CD14-positive monocyte (primary cell): ENCODE measurements around the gene TSEN34. TPM values are rescaled to one million over a fixed set of nuclear protein-coding genes. Genes with fewer than 3 reads are reported as not detected.
A peak's percentile ranks its signal among the peaks of the same experiment; 100 is the strongest.

Experiments
- DNase-seq, 3 donors: peaks; one replicate each; pipeline ENCODE4 v3.0.0-alpha.2; 2011 to 2022
- H2AFZ ChIP-seq: 2 replicates; pipeline ENCODE4 v1.6.0; 2012; ENCODE audit warnings: mild to moderate bottlenecking, low read depth, low read length, inconsistent platforms; ENCODE audit not compliant: insufficient read depth, poor library complexity, severe bottlenecking
- H3K27ac ChIP-seq, 2 donors: 1 replicate in 1 of 2; 2 replicates in 1 of 2; pipeline ENCODE4 v1.5.1; 2012 to 2013; ENCODE audit warnings: low read length in 2 of 2, control low read depth in 1 of 2, inconsistent platforms in 1 of 2, low read depth in 1 of 2, mild to moderate bottlenecking in 1 of 2
- H3K27me3 ChIP-seq, 2 donors: one replicate each; pipeline versions ENCODE4 v1.6.0 to v1.6.1; 2011 to 2013; ENCODE audit warnings: low read length in 2 of 2; ENCODE audit not compliant: control insufficient read depth in 2 of 2, insufficient read depth in 2 of 2
- H3K36me3 ChIP-seq, 2 donors: replicated peaks in 1 of 2; 1 replicate in 1 of 2; 2 replicates in 1 of 2; pipeline versions ENCODE4 v1.5.1 to v1.6.1; 2012 to 2013; ENCODE audit warnings: low read length in 2 of 2, control low read depth in 1 of 2, inconsistent platforms in 1 of 2, mild to moderate bottlenecking in 1 of 2; ENCODE audit not compliant: insufficient read depth in 2 of 2, control insufficient read depth in 1 of 2
- H3K4me1 ChIP-seq, 2 donors: 1 replicate in 1 of 2; 2 replicates in 1 of 2; pipeline versions ENCODE4 v1.5.1 to v1.6.1; 2012 to 2013; ENCODE audit warnings: low read length in 2 of 2, control low read depth in 1 of 2, inconsistent platforms in 1 of 2, mild to moderate bottlenecking in 1 of 2, moderate library complexity in 1 of 2; ENCODE audit not compliant: insufficient read depth in 2 of 2, control insufficient read depth in 1 of 2
- H3K4me2 ChIP-seq: replicated peaks from 2 replicates; pipeline ENCODE3; 2012; ENCODE audit warnings: low read length, moderate library complexity, mild to moderate bottlenecking; ENCODE audit not compliant: poor library complexity, severe bottlenecking; ENCODE audit errors: extremely low read depth
- H3K4me3 ChIP-seq, 3 experiments: fragments of 200-600 bp in 1 of 3; sonication (generic) in 1 of 3; replicated peaks in 1 of 3; 1 replicate in 2 of 3; 2 replicates in 1 of 3; pipeline ENCODE4 v1.5.1; 2011 to 2013; ENCODE audit warnings: low read length in 3 of 3, mild to moderate bottlenecking in 3 of 3, control low read depth in 2 of 3, low read depth in 2 of 3, inconsistent platforms in 1 of 3, moderate library complexity in 1 of 3
- H3K79me2 ChIP-seq: 2 replicates; pipeline ENCODE4 v1.6.0; 2012; ENCODE audit warnings: mild to moderate bottlenecking, control low read depth, inconsistent platforms, low read length, moderate library complexity; ENCODE audit not compliant: insufficient read depth
- H3K9ac ChIP-seq: 2 replicates; pipeline ENCODE4 v1.6.0; 2017; ENCODE audit warnings: low read length, mild to moderate bottlenecking; ENCODE audit not compliant: insufficient read depth, poor library complexity, severe bottlenecking
- H3K9me3 ChIP-seq, 2 donors: replicated peaks in 1 of 2; 1 replicate in 1 of 2; 2 replicates in 1 of 2; pipeline versions ENCODE4 v1.5.1 to v1.6.1; 2012 to 2013; ENCODE audit warnings: low read length in 2 of 2, control low read depth in 1 of 2; ENCODE audit not compliant: control insufficient read depth in 1 of 2, insufficient read depth in 1 of 2
- H4K20me1 ChIP-seq: 2 replicates; pipeline ENCODE4 v1.6.0; 2012; ENCODE audit warnings: mild to moderate bottlenecking, low read length, control low read depth, moderate library complexity; ENCODE audit not compliant: insufficient read depth
- H3K27ac Mint-ChIP-seq, 7 donors: one replicate each; pipeline ENCODE4 v1.8.0; 2020; ENCODE audit warnings: mild to moderate bottlenecking in 7 of 7, mixed read lengths in 7 of 7, moderate library complexity in 6 of 7, inconsistent platforms in 2 of 7
- H3K27me3 Mint-ChIP-seq, 3 donors: one replicate each; pipeline ENCODE4 v1.8.0; 2021 to 2022; ENCODE audit warnings: low read depth in 3 of 3, mild to moderate bottlenecking in 3 of 3, mixed read lengths in 3 of 3, moderate library complexity in 3 of 3, inconsistent platforms in 1 of 3
- H3K36me3 Mint-ChIP-seq, 2 donors: one replicate each; pipeline ENCODE4 v1.8.0; 2020; ENCODE audit warnings: mixed read lengths in 2 of 2, inconsistent platforms in 1 of 2, mild to moderate bottlenecking in 1 of 2
- H3K4me1 Mint-ChIP-seq: one replicate; pipeline ENCODE4 v1.8.0; 2020; ENCODE audit warnings: mild to moderate bottlenecking, mixed read lengths
- H3K4me3 Mint-ChIP-seq, 2 donors: one replicate each; pipeline ENCODE4 v1.8.0; 2020; ENCODE audit warnings: mild to moderate bottlenecking in 2 of 2, mixed read lengths in 2 of 2, moderate library complexity in 1 of 2
- H3K9me3 Mint-ChIP-seq, 7 donors: one replicate each; pipeline ENCODE4 v1.8.0; 2020 to 2022; ENCODE audit warnings: mixed read lengths in 7 of 7, mild to moderate bottlenecking in 6 of 7, moderate library complexity in 6 of 7, inconsistent platforms in 2 of 7
- WGBS: methylation state at CpG from one replicate; pipeline ENCODE4 v1.1.5; 2013; ENCODE audit warnings: missing lambda C conversion rate; ENCODE audit not compliant: insufficient coverage; 5-methylcytosine and 5-hydroxymethylcytosine counted together
- intact Hi-C, 2 donors: fragments of 100-400 bp; cut with micrococcal nuclease; formaldehyde crosslinking; loops; one replicate each; pipeline versions ENCODE4 v1.15.0 to v1.15.1; 2023
- polyA minus RNA-seq: library from RNA; depleted of rRNA, polyadenylated mRNA; stranded (reverse); fragments of >200 nt; gene quantifications from 2 replicates; pipeline ENCODE4 v1.2.3, GENCODE V29; 2012
- polyA plus RNA-seq, 3 donors: library from polyadenylated mRNA; depleted of rRNA in 1 of 3; unstranded in 2 of 3; stranded (reverse) in 1 of 3; fragments of 300-500 nt in 2 of 3; fragments of >200 nt in 1 of 3; fragmentation: Illumina TruSeq in 2 of 3; gene quantifications; 1 replicate in 2 of 3; 2 replicates in 1 of 3; pipeline ENCODE4 v1.2.3, GENCODE V29; 2012 to 2021
- total RNA-seq, 12 experiments: library from RNA in 1 of 12; stranded (reverse) in 1 of 12; fragments of 120-200 nt in 1 of 12; gene quantifications; one replicate each; pipeline ENCODE4 v1.2.4 and lab custom pipeline; 2013 to 2026; ENCODE audit warnings: mixed read lengths in 6 of 12, inconsistent platforms in 1 of 12
- TF ChIP-seq, protein P1 (sequence below): fragments of 200-600 bp; IDR thresholded peaks from one replicate; pipeline ENCODE4 v1.8.0; 2022; ENCODE audit warnings: antibody characterized with exemption, mild to moderate bottlenecking

TSEN34 gene
- total RNA-seq (2013), result 53.8 TPM
- polyA plus RNA-seq (100 to 1,000 TPM in 2 of 3 donors, 10 to 100 TPM in 1; 59.3 to 125 (median 109) TPM), polyA minus RNA-seq (32.6 and 50.5 TPM in 2 replicates), total RNA-seq (lab: John Stamatoyannopoulos, UW) (4.3 to 23.5 (median 15.5) reads per million in 11 experiments)

GRCh38 chr19:54191011-54191810 is at the start of gene TSEN34:
Gene TSEN34 (plus strand): TSS chr19:54191308. CDS start chr19:54191365, 57 bp downstream.
- H3K27ac Mint-ChIP-seq, result peak within 1 kb of the TSS; percentile 99 to 100 (median 100)
- Histone ChIP-seq H3K27ac (peak within 1 kb of the TSS; percentile 98 to 99), H3K79me2 (peaks cover 50% of the 10 kb centered on the region), H3K4me2 (peak within 1 kb of the TSS; percentile 99), H3K9me3 (no peaks in the 10 kb centered on the region), H3K9ac (peak within 1 kb of the TSS; percentile 93), H4K20me1 (peaks cover 40% of the 10 kb centered on the region), H3K4me1 (peaks cover 30 to 47% of the 10 kb centered on the region in 2 donors), H2AFZ (peak within 1 kb of the TSS; percentile 73), H3K27me3 (no peaks in the 10 kb centered on the region), H3K4me3 (peak within 1 kb of the TSS; percentile 62 to 97 (median 89)), H3K36me3 (peaks cover 33 to 49% of the 10 kb centered on the region in 2 donors)
- peak; percentile 30 to 84 (median 81) for DNase-seq
- H3K4me1 Mint-ChIP-seq, result peaks cover 36% of the 10 kb centered on the region
- H3K36me3 Mint-ChIP-seq, result peaks cover 46 to 55% of the 10 kb centered on the region in 2 donors
- H3K9me3 Mint-ChIP-seq, result peaks cover 0 to 2% (median 0%) of the 10 kb centered on the region in 7 donors
- TF ChIP-seq, protein P1, sequence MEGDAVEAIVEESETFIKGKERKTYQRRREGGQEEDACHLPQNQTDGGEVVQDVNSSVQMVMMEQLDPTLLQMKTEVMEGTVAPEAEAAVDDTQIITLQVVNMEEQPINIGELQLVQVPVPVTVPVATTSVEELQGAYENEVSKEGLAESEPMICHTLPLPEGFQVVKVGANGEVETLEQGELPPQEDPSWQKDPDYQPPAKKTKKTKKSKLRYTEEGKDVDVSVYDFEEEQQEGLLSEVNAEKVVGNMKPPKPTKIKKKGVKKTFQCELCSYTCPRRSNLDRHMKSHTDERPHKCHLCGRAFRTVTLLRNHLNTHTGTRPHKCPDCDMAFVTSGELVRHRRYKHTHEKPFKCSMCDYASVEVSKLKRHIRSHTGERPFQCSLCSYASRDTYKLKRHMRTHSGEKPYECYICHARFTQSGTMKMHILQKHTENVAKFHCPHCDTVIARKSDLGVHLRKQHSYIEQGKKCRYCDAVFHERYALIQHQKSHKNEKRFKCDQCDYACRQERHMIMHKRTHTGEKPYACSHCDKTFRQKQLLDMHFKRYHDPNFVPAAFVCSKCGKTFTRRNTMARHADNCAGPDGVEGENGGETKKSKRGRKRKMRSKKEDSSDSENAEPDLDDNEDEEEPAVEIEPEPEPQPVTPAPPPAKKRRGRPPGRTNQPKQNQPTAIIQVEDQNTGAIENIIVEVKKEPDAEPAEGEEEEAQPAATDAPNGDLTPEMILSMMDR, result no peak
- peaks cover 0 to 3% (median 1%) of the 10 kb centered on the region in 3 donors for H3K27me3 Mint-ChIP-seq
- WGBS, result 1% methylated on average over 76 of the region's 77 CpGs
- peak within 1 kb of the TSS; percentile 94 to 95 for H3K4me3 Mint-ChIP-seq
- intact Hi-C loops, result loop anchor here (1.0 to 10.0 kb wide), 4 partner anchors 32 to 1464 kb away; partner anchors contain the start of genes LENG1 (in 1 of the 2), LENG8 (in 1 of the 2) and U2AF2 (in 1 of the 2)

- Histone ChIP-seq H3K9ac (no peak overlapping the region), H3K4me1 (peaks cover 20 to 31% of the 10 kb centered on the region in 2 donors), H2AFZ (no peak overlapping the region), H3K27me3 (no peaks in the 10 kb centered on the region), H3K27ac (no peak overlapping the region), H3K9me3 (no peaks in the 10 kb centered on the region), H3K4me2 (no peak overlapping the region), H4K20me1 (peaks cover 83% of the 10 kb centered on the region), H3K4me3 (no peak overlapping the region), H3K36me3 (peaks cover 64 to 73% of the 10 kb centered on the region in 2 donors), H3K79me2 (peaks cover 59% of the 10 kb centered on the region)
- H3K27ac Mint-ChIP-seq, result peak overlapping the region in 2 of 7 donors; percentile 36 to 60
- peaks cover 54 to 63% of the 10 kb centered on the region in 2 donors for H3K36me3 Mint-ChIP-seq
- peaks cover 0 to 4% (median 0%) of the 10 kb centered on the region in 3 donors for H3K27me3 Mint-ChIP-seq
- peaks cover 0 to 2% (median 0%) of the 10 kb centered on the region in 7 donors for H3K9me3 Mint-ChIP-seq
- WGBS, result no CpG with 5 or more reads among the region's 3 CpGs
- DNase-seq, result no peak
- H3K4me3 Mint-ChIP-seq, result no peak overlapping the region
- intact Hi-C loops, result no loop called here
- TF ChIP-seq, protein P1, result no peak
- H3K4me1 Mint-ChIP-seq, result peaks cover 31% of the 10 kb centered on the region
Measured at GRCh38 chr19:54141356-54141755, 49.8 kb upstream of the TSEN34 start.
